Stimulated activated CD4-positive, alpha-beta T cell treated with anti-CD3 and anti-CD28 coated beads, Interleukin-1b, Interleukin-23, amount 100 ng/mL, for 48 hours (primary cell): Measurements from ENCODE around the gene GPX6.
"Not testable (repeated sequence)": the region's sequence is repeated elsewhere in the genome, so short reads cannot be mapped to it uniquely, and the experiment has no call there.

Experiments used
- DNase-seq: peaks from one replicate; pipeline ENCODE4 v3.0.0-alpha.2; 2020

GPX6 gene

GRCh38 chr6:28480253-28480932 is 35.2 kb downstream of the GPX6 start:
- no peak for DNase-seq

- no peak for DNase-seq
Observed at GRCh38 chr6:28478518-28478917, 37.1 kb downstream of the GPX6 start.

- no peak for DNase-seq
Observed at GRCh38 chr6:28474441-28475219, 41.0 kb downstream of the GPX6 start.

- not testable (repeated sequence) for DNase-seq
Observed at GRCh38 chr6:28469153-28469745, 46.3 kb downstream of the GPX6 start.

GRCh38 chr6:28468056-28468455 is 47.5 kb downstream of the GPX6 start:
- no peak for DNase-seq

- DNase-seq: no peak
Observed at GRCh38 chr6:28462401-28462800, 53.2 kb downstream of the GPX6 start.

GRCh38 chr6:28458568-28458967 is 57.0 kb downstream of the GPX6 start:
- DNase-seq: no peak
